ENCODE data around the gene SYT2. TPM values are rescaled to one million over a fixed set of nuclear protein-coding genes. Genes with fewer than 3 reads are reported as not detected.
"Not testable (repeated sequence)": the region's sequence is repeated elsewhere in the genome, so short reads cannot be mapped to it uniquely, and the experiment has no call there.

Gene SYT2
- total RNA-seq, 1 donor from 2014 or later, result 3.1 TPM

DNA sequence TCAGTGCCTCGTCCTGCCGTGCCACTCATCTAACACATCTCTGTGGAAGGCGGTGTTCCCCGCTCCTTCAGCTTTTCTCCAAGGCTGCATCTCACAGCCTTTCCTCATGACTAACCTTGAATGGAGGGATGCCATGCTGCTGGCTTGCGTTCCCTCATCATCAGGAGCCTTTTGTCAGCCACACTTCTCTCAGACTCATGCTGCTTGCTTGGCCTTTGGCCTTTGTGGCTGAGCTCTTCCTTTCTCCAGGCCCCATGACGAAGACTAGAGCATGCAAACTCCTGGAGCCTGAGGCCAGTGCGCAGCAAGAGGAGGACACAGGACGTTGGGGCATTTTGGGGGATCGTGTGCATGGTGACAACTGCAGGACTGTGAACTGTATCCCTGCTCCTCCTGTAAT lies 70.8 kb downstream of the SYT2 start:
- Mint-ChIP-seq H3K4me1 (peaks cover 24% of the 10 kb centered on the region), H3K27me3 (ENCODE audit: low read depth) (peaks cover 91% of the 10 kb centered on the region), H3K4me3 (no peak overlapping the region), H3K9me3 (no peaks in the 10 kb centered on the region), H3K36me3 (no peaks in the 10 kb centered on the region), H3K27ac (no peak overlapping the region)
- DNase-seq (ENCODE audit: low spot score in 2 of 2, unreplicated experiment in 2 of 2), result no peak
- TF ChIP-seq, protein P1, sequence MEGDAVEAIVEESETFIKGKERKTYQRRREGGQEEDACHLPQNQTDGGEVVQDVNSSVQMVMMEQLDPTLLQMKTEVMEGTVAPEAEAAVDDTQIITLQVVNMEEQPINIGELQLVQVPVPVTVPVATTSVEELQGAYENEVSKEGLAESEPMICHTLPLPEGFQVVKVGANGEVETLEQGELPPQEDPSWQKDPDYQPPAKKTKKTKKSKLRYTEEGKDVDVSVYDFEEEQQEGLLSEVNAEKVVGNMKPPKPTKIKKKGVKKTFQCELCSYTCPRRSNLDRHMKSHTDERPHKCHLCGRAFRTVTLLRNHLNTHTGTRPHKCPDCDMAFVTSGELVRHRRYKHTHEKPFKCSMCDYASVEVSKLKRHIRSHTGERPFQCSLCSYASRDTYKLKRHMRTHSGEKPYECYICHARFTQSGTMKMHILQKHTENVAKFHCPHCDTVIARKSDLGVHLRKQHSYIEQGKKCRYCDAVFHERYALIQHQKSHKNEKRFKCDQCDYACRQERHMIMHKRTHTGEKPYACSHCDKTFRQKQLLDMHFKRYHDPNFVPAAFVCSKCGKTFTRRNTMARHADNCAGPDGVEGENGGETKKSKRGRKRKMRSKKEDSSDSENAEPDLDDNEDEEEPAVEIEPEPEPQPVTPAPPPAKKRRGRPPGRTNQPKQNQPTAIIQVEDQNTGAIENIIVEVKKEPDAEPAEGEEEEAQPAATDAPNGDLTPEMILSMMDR (IDR thresholded peaks at IDR 0.05; ENCODE audit: unreplicated experiment), result no peak

DNA sequence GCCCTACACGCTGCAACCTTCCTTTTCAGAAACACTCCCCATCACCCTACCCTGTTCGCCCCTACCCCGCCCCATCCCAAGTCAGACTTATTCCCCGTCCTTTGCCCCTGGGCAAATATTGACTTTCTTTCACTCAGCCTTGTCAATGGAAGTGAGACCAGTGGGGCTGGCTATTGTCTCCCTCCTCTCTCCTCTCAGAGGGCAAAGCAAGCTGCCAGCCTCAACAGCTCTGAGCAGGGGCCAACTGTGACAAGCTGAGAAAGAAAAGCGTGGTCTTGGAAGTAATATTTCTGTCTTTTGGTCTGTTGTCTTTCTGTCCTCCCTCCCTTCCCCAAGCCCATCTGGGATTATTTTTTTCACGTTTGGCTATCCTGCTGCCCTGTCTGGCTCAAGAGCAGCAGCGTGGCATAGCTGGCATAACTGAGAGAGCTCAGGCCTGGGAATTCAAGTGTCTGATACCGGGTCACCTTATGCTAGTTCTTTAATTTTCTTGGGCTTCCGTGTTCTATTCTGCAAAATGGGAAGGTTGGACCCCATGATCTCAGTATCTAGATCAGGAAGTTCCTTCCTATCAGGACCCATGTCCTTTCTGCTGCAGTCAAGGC lies 71.5 kb downstream of the SYT2 start:
- DNase-seq (ENCODE audit: low spot score in 2 of 2, unreplicated experiment in 2 of 2); H3K27ac Mint-ChIP-seq; H3K9me3 Mint-ChIP-seq; H3K36me3 Mint-ChIP-seq; H3K4me3 Mint-ChIP-seq: not testable (repeated sequence)
- Mint-ChIP-seq H3K4me1 (peaks cover 17% of the 10 kb centered on the region), H3K27me3 (ENCODE audit: low read depth) (peaks cover 88% of the 10 kb centered on the region)

- no peak overlapping the region for H3K4me3 Mint-ChIP-seq
- H3K27me3 Mint-ChIP-seq (ENCODE audit: low read depth), result peaks cover 86% of the 10 kb centered on the region
- TF ChIP-seq, protein P1 (IDR thresholded peaks at IDR 0.05; ENCODE audit: unreplicated experiment), result no peak
- no peak for DNase-seq (ENCODE audit: low spot score in 2 of 2, unreplicated experiment in 2 of 2)
- H3K36me3 Mint-ChIP-seq, result no peaks in the 10 kb centered on the region
- H3K4me1 Mint-ChIP-seq, result peaks cover 14% of the 10 kb centered on the region
- H3K9me3 Mint-ChIP-seq, result no peaks in the 10 kb centered on the region
- peak overlapping the region; percentile 43 for H3K27ac Mint-ChIP-seq
Measured at GRCh38 chr1:202638019-202638700, 72.1 kb downstream of the SYT2 start.

DNA sequence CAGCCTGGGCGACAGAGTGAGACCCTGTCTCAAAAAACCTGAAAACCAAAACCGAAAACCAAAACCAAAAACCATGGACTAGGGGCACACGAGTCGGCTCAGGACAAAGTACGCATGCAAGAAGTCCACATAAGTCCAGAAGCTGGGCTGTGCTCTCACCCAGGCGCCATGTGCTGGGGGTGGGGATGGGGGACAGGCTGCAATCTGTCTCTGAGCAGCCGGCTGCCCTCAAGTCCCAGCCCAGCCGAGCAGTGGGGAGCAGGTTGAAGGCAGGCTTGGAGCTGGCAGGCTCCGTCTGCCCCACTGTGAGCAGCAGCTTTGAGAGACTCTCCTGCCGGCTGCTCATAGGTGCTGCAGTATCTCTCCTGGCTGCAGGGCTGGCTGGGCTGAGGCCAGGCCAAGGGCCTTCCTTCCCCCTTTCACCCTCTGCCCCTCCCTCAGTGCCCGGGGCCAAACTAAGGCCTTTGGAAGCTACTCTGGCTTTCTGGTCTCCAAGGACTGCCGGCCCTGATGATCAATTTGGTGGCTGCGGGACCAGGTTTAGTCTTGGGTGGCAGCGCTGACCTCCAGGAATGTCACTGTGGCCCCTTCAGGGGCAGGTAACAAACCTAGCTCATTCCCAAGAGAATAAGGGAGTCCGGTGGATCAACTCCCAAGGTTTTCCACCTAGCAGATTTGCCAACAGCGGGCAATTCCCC lies 72.8 kb downstream of the SYT2 start:
- not testable (repeated sequence) for DNase-seq (ENCODE audit: low spot score in 2 of 2, unreplicated experiment in 2 of 2); H3K4me1 Mint-ChIP-seq; H3K4me3 Mint-ChIP-seq; H3K27ac Mint-ChIP-seq; H3K36me3 Mint-ChIP-seq; H3K9me3 Mint-ChIP-seq
- peaks cover 85% of the 10 kb centered on the region for H3K27me3 Mint-ChIP-seq (ENCODE audit: low read depth)

DNA sequence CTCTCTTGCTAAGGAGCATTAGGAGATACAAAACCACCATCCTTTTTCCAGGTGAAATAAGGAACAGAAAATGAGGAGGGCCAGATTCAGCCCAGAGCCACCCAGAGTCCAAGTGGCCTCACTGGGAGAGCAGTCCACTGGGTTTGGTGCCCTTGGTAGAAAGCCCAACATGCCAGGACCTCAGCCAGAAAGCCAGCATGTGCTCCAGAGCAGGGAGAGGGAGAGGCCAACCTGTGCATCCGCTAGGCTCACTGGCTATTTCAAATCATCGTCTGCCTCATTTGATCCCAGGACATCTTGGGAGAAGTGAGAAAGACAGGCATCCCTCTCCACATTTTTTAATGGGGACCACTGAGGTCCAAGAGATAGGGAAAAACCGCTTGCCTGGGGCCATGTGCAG lies 74.1 kb downstream of the SYT2 start:
- DNase-seq (ENCODE audit: low spot score in 2 of 2, unreplicated experiment in 2 of 2); H3K36me3 Mint-ChIP-seq; H3K4me1 Mint-ChIP-seq; H3K9me3 Mint-ChIP-seq; H3K27ac Mint-ChIP-seq; H3K4me3 Mint-ChIP-seq: not testable (repeated sequence)
- peaks cover 79% of the 10 kb centered on the region for H3K27me3 Mint-ChIP-seq (ENCODE audit: low read depth)

DNA sequence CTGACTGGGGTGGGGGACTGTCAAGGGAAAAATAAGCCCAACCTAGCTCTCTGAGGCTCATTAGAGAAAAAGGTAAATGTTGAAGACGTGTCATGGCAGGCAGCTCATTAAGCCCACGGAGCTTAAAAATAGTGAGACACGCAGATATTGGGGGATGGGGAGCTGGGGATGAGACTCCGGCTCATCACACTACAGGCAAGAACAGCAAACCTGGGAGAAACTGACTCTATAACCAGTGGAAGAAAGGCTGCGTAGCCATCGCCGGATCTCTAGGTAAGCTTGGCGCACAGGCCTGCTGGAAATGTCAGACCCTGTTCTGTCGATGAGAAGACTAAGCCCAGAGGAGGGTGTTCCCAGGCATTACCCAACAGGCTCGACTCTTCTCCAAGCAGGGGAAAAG lies 78.0 kb downstream of the SYT2 start:
- Mint-ChIP-seq H3K27me3 (ENCODE audit: low read depth) (peaks cover 59% of the 10 kb centered on the region), H3K9me3 (no peaks in the 10 kb centered on the region), H3K36me3 (no peaks in the 10 kb centered on the region), H3K4me1 (no peaks in the 10 kb centered on the region), H3K27ac (no peak overlapping the region), H3K4me3 (no peak overlapping the region)
- TF ChIP-seq, protein P1 (IDR thresholded peaks at IDR 0.05; ENCODE audit: unreplicated experiment), result no peak
- no peak for DNase-seq (ENCODE audit: low spot score in 2 of 2, unreplicated experiment in 2 of 2)
